GM18951 (cell line): ENCODE measurements around the gene RHBG.

ENCODE experiments used
- POLR2A ChIP-seq: IDR thresholded peaks from 4 replicates; pipeline ENCODE4 v1.6.1; 2011; ENCODE audit warnings: mild to moderate bottlenecking; ENCODE audit not compliant: insufficient read length, insufficient read depth; ENCODE audit errors: extremely low read depth
- in situ Hi-C: fragments of 300-500 bp; cut with MboI; formaldehyde crosslinking; loops from one replicate; pipeline ENCODE4 v1.12.0; 2022; ENCODE audit warnings: low sequenced_read_pairs, mixed read lengths, inconsistent platforms; ENCODE audit not compliant: unreplicated experiment

Gene RHBG

DNA sequence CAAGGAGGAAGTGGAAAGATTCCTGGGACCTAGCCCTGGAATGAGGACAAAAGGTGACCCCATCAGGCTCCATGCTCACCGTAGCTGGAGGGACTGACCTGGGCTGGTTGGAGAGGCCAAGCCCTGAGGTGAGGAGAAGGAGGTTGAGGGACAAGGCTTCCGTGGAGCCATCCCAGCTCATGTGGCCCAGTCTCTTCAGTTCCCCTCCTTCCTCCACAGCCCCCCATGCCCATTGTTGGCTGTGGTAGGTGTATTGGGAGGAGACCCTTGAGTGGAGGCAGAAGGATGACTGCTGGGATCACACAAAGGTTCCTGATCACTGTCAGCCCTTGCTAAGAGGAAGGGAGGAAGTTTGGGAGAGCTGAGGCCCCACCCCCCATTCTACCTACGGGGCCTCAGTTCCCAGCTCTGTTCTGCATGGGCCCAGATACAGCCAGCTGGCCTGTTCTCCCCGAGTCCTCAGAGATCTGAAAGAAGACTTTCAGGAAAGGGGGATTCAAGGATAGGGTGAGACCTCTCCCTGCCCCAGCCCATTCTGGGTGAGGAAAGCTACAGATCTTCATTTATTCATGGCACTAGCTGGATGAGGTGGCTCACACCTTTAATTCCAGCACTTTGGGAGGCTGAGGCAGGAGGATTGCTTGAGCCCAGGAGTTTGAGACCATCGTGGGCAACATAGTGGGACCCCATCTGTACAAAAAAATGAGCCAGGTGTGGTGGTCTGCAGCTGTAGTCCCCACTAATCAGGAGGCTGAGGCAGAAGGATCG, 17.3 kb downstream of the RHBG start:
- TF ChIP-seq POLR2A: no peak
- in situ Hi-C loops: loop anchor here (10.0 kb wide), 1 partner anchor 228 kb away; the partner anchor contains the start of gene HAPLN2

DNA sequence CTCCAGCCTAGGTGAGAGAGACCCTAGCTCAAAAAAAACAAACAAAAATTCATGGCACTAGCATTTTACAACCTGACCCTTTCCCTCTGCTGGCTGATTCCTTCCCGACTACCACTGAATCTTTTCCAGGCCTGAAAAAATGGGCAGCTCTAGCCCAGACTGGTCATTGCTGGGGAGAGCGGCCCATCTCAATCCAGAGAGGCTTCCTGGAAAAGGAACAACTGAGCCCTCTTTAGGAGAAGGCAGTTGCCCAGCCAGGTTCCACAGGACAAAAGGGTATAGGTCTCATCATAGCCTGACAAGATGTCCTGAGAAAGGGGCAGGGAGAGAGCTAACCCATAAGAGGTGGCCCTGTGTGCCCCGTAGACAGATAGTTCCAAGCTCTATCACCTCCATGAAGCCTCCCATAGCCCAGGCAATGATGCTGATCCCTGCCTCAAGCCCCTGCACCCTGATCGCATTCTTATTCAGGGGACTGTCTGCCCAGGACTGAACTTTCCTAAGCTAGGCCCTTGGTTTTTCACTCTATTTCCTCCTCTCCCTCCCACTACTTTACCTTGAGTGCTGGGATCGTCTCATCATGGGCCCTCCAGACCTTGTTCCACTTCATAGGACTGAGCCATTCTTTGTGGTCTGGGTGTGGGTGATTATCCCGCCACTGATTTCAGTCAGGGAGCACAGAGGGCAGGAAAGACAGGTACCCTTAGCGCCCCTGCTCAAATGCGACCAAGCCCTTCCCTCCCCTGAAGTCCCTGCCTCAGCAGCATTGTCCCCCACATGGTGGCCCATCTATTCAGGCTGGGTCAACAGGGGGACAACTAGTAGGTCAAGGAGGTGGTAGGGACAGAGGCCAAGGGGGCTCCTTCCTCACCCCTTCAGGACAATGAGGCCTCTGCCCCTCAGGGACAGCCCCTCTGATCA, 18.2 kb downstream of the RHBG start:
- no peak for TF ChIP-seq POLR2A
- in situ Hi-C loops: loop anchor here (10.0 kb wide), 1 partner anchor 228 kb away; the partner anchor contains the start of gene HAPLN2

- TF ChIP-seq POLR2A: no peak
- in situ Hi-C loops: loop anchor here (10.0 kb wide), 1 partner anchor 227 kb away; the partner anchor contains the start of gene HAPLN2
These were observed 18.8 kb downstream of the RHBG start for GRCh38 chr1:156387870-156388173.

- in situ Hi-C loops: loop anchor here (10.0 kb wide), 1 partner anchor 226 kb away; the partner anchor contains the start of gene HAPLN2
These were observed 19.4 kb downstream of the RHBG start for GRCh38 chr1:156388174-156389137.

GRCh38 chr1:156389311-156389710, 20.3 kb downstream of the RHBG start:
- in situ Hi-C loops: loop anchor here (10.0 kb wide), 1 partner anchor 225 kb away; the partner anchor contains the start of gene HAPLN2
- TF ChIP-seq POLR2A: no peak

More at GRCh38 chr1:156388174-156389137, 19.4 kb downstream of the RHBG start:
- no peak for TF ChIP-seq POLR2A

GRCh38 chr1:156390469-156391365, 21.7 kb downstream of the RHBG start:
- in situ Hi-C loops: no loop called here
- TF ChIP-seq POLR2A: no peak

GRCh38 chr1:156391366-156391677, 22.3 kb downstream of the RHBG start:
- no peak for TF ChIP-seq POLR2A

GRCh38 chr1:156391701-156392100, 22.7 kb downstream of the RHBG start:
- TF ChIP-seq POLR2A: no peak

More at GRCh38 chr1:156391366-156391677, 22.3 kb downstream of the RHBG start:
- in situ Hi-C loops: no loop called here

DNA sequence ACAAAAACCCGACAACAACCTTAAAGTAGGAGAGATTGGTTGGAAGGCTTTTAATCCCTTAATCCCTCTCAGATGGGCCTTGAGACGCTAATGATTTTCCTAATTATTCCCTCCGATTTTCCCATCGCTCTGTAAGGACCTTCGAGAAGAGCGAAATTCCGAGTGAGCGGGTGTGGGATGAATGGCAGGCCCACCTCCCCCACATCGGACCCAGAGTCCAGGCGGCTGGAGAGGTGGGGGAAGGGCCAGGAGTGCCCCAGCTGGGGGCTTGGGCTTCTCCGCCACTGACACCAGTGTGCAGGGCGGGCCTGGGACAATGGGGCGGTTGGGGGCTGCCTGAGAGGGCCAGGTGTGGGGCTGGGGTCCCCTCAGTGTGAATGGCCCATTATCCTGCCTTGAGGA, 23.4 kb downstream of the RHBG start:
- in situ Hi-C loops: no loop called here
- TF ChIP-seq POLR2A: no peak

More at GRCh38 chr1:156391701-156392100, 22.7 kb downstream of the RHBG start:
- in situ Hi-C loops: no loop called here

- in situ Hi-C loops: no loop called here
- no peak for TF ChIP-seq POLR2A
These were observed 24.1 kb downstream of the RHBG start for GRCh38 chr1:156393095-156393494.

- no peak for TF ChIP-seq POLR2A
- in situ Hi-C loops: no loop called here
These were observed 25.1 kb downstream of the RHBG start for GRCh38 chr1:156394082-156394481.

DNA sequence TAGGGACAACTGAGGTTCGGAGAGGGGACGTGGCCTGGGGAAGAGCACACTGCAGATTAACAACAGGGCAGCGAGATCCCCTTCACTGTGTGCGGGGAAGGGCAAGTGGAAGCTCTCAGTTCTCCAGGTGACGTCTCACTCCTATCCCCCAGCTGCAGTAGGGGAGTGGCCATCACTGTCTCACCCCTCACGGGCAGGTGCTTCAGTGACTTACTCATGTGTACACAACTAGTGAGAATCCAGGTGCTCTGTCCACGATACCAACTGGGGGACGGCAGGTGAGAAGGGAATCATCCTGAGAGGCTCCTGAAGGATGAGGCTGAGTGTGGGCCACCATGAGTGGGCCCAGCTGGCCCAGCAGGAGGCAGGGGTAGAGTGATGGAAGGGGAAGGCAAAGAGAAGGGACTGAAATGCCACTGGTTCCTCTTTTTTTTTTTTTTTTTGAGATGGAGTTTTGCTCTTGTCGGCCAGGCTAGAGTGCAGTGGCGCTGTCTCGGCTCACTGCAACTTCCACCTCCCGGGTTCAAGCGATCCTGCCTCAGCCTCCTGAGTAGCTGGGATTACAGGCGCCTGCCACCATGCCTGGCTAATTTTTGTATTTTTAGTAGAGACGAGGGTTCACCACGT, 25.9 kb downstream of the RHBG start:
- no peak for TF ChIP-seq POLR2A
- in situ Hi-C loops: no loop called here
